Measurements from ENCODE around the gene MC1R. TPM values are rescaled to one million over a fixed set of nuclear protein-coding genes. Genes with fewer than 3 reads are reported as not detected.
"Not testable (repeated sequence)": the region's sequence is repeated elsewhere in the genome, so short reads cannot be mapped to it uniquely, and the experiment has no call there.

Gene MC1R
- polyA plus RNA-seq (2012; ENCODE audit: insufficient read depth, insufficient read length): 4.5 TPM

- peak; percentile 60 for DNase-seq (ENCODE audit: low read depth, low spot score)
Measured at GRCh38 chr16:89918453-89919347, at the start of gene MC1R. Gene MC1R (plus strand): TSS chr16:89918862. CDS start chr16:89919259, 397 bp downstream.

GRCh38 chr16:89869911-89870310, 48.8 kb upstream of the MC1R start:
- no peak overlapping the region for H3K4me3 ChIP-seq (ENCODE audit: low read length)
- no peak for DNase-seq (ENCODE audit: low read depth, low spot score)

More at GRCh38 chr16:89918453-89919347, at the start of gene MC1R:
- H3K4me3 ChIP-seq (ENCODE audit: low read length): peak within 1 kb of the TSS; percentile 52

- DNase-seq (ENCODE audit: low read depth, low spot score): no peak
- H3K4me3 ChIP-seq (ENCODE audit: low read length): no peak overlapping the region
Measured at GRCh38 chr16:89870440-89870839, 48.2 kb upstream of the MC1R start.

GRCh38 chr16:89871895-89872294, 46.8 kb upstream of the MC1R start:
- no peak for DNase-seq (ENCODE audit: low read depth, low spot score)
- H3K4me3 ChIP-seq (ENCODE audit: low read length): no peak overlapping the region

GRCh38 chr16:89873109-89873971, 45.3 kb upstream of the MC1R start, which contains the start of gene TCF25:
Gene TCF25 (plus strand): TSS chr16:89873592. CDS start chr16:89873668, 76 bp downstream.
- peak; percentile 76 for DNase-seq (ENCODE audit: low read depth, low spot score)

GRCh38 chr16:89873972-89874689, 44.5 kb upstream of the MC1R start:
- peak overlapping the region; percentile 74 for H3K4me3 ChIP-seq (ENCODE audit: low read length)
- peak; percentile 88 for DNase-seq (ENCODE audit: low read depth, low spot score)

More at GRCh38 chr16:89873109-89873971, 45.3 kb upstream of the MC1R start, which contains the start of gene TCF25:
- H3K4me3 ChIP-seq (ENCODE audit: low read length): peak within 1 kb of the TSS; percentile 74

- H3K4me3 ChIP-seq (ENCODE audit: low read length); DNase-seq (ENCODE audit: low read depth, low spot score): not testable (repeated sequence)
Measured at GRCh38 chr16:89879123-89879522, 39.5 kb upstream of the MC1R start.

GRCh38 chr16:89880477-89881367, 37.9 kb upstream of the MC1R start:
- H3K4me3 ChIP-seq (ENCODE audit: low read length): no peak overlapping the region
- DNase-seq (ENCODE audit: low read depth, low spot score): peak; percentile 39

- DNase-seq (ENCODE audit: low read depth, low spot score): no peak
- H3K4me3 ChIP-seq (ENCODE audit: low read length): no peak overlapping the region
Measured at GRCh38 chr16:89881368-89881730, 37.3 kb upstream of the MC1R start.

- H3K4me3 ChIP-seq (ENCODE audit: low read length): no peak overlapping the region
- DNase-seq (ENCODE audit: low read depth, low spot score): no peak
Measured at GRCh38 chr16:89883346-89884040, 35.2 kb upstream of the MC1R start.

- H3K4me3 ChIP-seq (ENCODE audit: low read length): no peak overlapping the region
Measured at GRCh38 chr16:89884041-89884421, 34.6 kb upstream of the MC1R start.

GRCh38 chr16:89887243-89887642, 31.4 kb upstream of the MC1R start:
- DNase-seq (ENCODE audit: low read depth, low spot score): no peak
- H3K4me3 ChIP-seq (ENCODE audit: low read length): no peak overlapping the region

More at GRCh38 chr16:89884041-89884421, 34.6 kb upstream of the MC1R start:
- DNase-seq (ENCODE audit: low read depth, low spot score): no peak

GRCh38 chr16:89890200-89890599, 28.5 kb upstream of the MC1R start:
- H3K4me3 ChIP-seq (ENCODE audit: low read length): no peak overlapping the region
- no peak for DNase-seq (ENCODE audit: low read depth, low spot score)

GRCh38 chr16:89890886-89891657, 27.6 kb upstream of the MC1R start:
- H3K4me3 ChIP-seq (ENCODE audit: low read length): no peak overlapping the region
- DNase-seq (ENCODE audit: low read depth, low spot score): no peak

GRCh38 chr16:89892055-89892630, 26.5 kb upstream of the MC1R start:
- H3K4me3 ChIP-seq (ENCODE audit: low read length): no peak overlapping the region
- no peak for DNase-seq (ENCODE audit: low read depth, low spot score)

GRCh38 chr16:89892635-89893034, 26.0 kb upstream of the MC1R start:
- DNase-seq (ENCODE audit: low read depth, low spot score): no peak
- no peak overlapping the region for H3K4me3 ChIP-seq (ENCODE audit: low read length)

Measured in Jurkat, Clone E6-1 (cell line).